ENCODE data around the gene TRIM15.

The TRIM15 gene

DNA sequence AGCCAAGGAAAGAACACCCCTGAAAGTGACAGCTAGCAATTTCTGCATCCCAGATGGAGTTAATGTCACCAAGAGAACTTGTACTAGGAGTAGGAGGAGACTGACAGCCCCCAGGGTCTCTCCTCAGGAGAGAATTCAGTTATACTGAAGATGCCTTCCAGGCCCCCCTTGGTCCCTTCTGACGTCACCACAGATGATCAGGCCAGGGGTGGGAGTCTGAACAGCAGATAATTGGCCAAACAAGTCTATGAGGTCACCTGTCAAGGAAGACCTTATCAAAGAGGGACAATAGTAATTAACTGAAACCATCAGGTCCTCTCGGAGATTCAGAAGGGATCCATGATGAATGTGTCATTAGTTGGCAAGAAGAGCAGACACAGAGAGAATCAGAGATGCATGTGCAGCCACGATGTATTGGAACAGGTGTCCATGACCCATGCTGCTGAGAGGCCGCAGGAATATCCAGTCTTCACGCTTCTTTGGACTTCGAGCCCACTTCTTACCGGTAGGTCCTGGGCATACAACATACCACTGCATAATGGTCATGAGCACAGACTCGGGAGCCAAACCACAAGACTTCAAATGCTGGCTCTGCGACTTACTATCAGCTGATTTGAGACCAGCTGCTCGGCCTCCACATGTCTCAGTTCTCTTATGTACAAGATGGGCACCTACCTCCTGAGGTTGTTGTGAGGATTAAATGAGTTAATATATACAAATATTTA is 12.5 kb upstream of the TRIM15 start:
- no peaks in the 10 kb centered on the region for H3K27me3 ChIP-seq (ENCODE audit: control insufficient read depth, insufficient read depth, low read length)
- H3K4me1 ChIP-seq (ENCODE audit: control insufficient read depth, insufficient read depth, low read length), result no peaks in the 10 kb centered on the region
- no peak overlapping the region for H3K9ac ChIP-seq (ENCODE audit: low read length)
- no peak overlapping the region for H3K4me3 ChIP-seq (ENCODE audit: low read length)
- no peaks in the 10 kb centered on the region for H3K36me3 ChIP-seq (ENCODE audit: control insufficient read depth, insufficient read depth, low read length)
- no peak overlapping the region for H3K27ac ChIP-seq (ENCODE audit: low read depth, low read length)

DNA sequence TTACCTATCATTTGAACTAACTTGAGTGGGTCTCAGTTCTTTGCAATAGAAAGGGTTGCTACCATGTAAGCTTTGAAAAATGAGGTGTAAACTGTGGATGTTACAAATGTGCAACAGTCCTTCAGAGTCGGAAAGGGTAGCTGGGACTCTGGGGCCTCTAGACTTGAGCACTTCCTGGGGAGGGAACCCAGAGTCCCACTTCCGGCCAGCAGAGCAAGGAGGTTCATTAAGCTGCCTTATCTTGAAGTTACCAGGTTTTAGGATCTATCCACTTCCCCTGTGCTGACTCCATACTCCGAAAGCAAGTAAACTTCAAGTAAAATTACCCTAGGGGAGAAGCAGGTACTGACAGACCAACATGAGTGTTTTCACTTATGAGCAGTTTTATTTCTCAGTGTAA is 11.8 kb upstream of the TRIM15 start:
- Histone ChIP-seq H3K4me1 (ENCODE audit: control insufficient read depth, insufficient read depth, low read length) (no peaks in the 10 kb centered on the region), H3K4me3 (ENCODE audit: low read length) (no peak overlapping the region), H3K9ac (ENCODE audit: low read length) (no peak overlapping the region), H3K36me3 (ENCODE audit: control insufficient read depth, insufficient read depth, low read length) (no peaks in the 10 kb centered on the region), H3K27ac (ENCODE audit: low read depth, low read length) (no peak overlapping the region), H3K27me3 (ENCODE audit: control insufficient read depth, insufficient read depth, low read length) (no peaks in the 10 kb centered on the region)

DNA sequence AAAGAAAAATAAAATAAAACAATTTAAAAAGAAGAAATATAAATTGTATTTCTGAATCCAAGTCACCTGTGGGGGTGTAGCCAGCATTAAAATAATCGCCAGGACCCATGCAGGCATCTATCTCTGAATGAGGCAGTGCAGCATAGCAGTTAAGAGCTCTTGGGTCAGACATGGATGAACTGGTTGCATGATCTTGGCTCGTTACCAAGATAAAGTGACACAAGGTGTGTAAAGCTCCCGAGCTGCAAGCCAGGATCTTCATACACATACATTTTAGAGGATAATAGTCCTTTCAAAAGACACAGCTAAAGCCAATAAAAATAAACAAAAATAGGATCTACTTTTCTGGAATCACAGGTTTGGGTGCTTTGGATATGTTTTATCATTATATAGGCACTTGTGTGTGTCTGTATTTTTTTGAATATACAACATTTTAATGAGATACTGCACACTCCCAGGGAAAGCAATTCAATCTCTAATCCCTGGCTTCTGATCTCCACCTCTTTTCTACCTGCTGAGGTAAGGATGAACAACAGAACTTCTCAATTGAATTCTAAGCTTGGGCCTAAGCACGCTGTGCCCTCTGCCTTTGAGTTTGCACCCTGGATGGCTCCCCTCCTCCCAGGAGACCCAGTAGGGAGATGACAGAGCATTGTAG is 11.2 kb upstream of the TRIM15 start:
- no peak overlapping the region for H3K27ac ChIP-seq (ENCODE audit: low read depth, low read length)
- no peaks in the 10 kb centered on the region for H3K36me3 ChIP-seq (ENCODE audit: control insufficient read depth, insufficient read depth, low read length)
- H3K4me1 ChIP-seq (ENCODE audit: control insufficient read depth, insufficient read depth, low read length), result no peaks in the 10 kb centered on the region
- H3K9ac ChIP-seq (ENCODE audit: low read length), result no peak overlapping the region
- no peak overlapping the region for H3K4me3 ChIP-seq (ENCODE audit: low read length)
- H3K27me3 ChIP-seq (ENCODE audit: control insufficient read depth, insufficient read depth, low read length), result no peaks in the 10 kb centered on the region

DNA sequence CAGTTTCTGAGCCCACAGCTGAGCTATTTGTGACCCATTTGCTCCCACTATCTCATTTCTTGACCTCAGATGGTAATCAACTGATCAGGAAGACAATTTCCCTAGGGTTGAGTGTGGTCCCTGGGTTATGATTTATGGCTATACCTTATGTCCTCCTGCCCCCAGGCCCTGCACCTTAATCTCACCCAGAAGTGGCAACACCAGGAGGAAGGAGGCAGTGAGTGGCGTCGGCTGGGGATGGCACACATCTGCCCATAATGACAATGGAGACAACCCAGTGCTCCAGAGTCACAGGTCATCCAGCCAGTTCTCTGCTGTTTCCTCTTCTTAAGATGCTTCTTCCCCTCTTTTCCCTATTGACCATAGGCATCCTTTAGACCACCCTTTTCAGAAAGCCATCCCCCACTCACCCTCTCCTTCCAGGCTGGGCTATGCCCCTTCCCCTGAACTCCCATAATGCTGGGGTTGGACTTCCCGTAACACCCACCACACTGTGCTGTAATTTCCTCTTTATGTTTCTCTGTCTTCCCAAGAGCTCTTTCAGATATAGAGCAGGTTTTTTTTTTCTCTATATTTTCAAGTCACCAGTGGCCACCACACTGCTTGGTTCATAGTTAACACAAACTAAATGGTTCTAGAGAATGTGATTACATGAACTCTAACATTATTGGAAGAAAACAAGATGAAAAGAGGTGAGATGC is 10.3 kb upstream of the TRIM15 start:
- H3K9ac ChIP-seq (ENCODE audit: low read length), result no peak overlapping the region
- no peak overlapping the region for H3K4me3 ChIP-seq (ENCODE audit: low read length)
- H3K36me3 ChIP-seq (ENCODE audit: control insufficient read depth, insufficient read depth, low read length), result no peaks in the 10 kb centered on the region
- H3K4me1 ChIP-seq (ENCODE audit: control insufficient read depth, insufficient read depth, low read length), result no peaks in the 10 kb centered on the region
- no peak overlapping the region for H3K27ac ChIP-seq (ENCODE audit: low read depth, low read length)
- H3K27me3 ChIP-seq (ENCODE audit: control insufficient read depth, insufficient read depth, low read length), result no peaks in the 10 kb centered on the region

DNA sequence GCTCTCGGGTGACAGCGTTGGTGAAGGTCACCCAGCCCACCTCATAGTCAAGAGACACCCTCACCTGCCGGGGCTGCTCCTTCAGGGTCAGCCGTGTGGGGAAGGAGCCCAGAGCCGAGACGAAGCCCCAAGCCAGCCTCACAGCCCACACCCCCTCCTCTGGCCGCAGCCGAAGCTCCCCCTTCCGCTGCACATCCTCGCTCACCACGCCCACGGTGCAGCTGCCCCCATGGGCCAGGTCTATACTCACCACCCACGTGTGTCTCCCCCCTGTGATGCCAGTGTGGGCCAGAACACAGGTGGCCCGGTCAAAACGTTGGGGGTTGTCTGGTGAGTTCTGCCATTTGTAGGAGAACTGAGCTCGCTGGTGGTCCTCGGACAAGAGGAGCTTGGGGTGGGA is 9.3 kb upstream of the TRIM15 start:
- no peak overlapping the region for H3K4me3 ChIP-seq (ENCODE audit: low read length)
- no peak overlapping the region for H3K9ac ChIP-seq (ENCODE audit: low read length)
- H3K27me3 ChIP-seq (ENCODE audit: control insufficient read depth, insufficient read depth, low read length), result no peaks in the 10 kb centered on the region
- no peaks in the 10 kb centered on the region for H3K36me3 ChIP-seq (ENCODE audit: control insufficient read depth, insufficient read depth, low read length)
- H3K27ac ChIP-seq (ENCODE audit: low read depth, low read length), result no peak overlapping the region
- no peaks in the 10 kb centered on the region for H3K4me1 ChIP-seq (ENCODE audit: control insufficient read depth, insufficient read depth, low read length)

DNA sequence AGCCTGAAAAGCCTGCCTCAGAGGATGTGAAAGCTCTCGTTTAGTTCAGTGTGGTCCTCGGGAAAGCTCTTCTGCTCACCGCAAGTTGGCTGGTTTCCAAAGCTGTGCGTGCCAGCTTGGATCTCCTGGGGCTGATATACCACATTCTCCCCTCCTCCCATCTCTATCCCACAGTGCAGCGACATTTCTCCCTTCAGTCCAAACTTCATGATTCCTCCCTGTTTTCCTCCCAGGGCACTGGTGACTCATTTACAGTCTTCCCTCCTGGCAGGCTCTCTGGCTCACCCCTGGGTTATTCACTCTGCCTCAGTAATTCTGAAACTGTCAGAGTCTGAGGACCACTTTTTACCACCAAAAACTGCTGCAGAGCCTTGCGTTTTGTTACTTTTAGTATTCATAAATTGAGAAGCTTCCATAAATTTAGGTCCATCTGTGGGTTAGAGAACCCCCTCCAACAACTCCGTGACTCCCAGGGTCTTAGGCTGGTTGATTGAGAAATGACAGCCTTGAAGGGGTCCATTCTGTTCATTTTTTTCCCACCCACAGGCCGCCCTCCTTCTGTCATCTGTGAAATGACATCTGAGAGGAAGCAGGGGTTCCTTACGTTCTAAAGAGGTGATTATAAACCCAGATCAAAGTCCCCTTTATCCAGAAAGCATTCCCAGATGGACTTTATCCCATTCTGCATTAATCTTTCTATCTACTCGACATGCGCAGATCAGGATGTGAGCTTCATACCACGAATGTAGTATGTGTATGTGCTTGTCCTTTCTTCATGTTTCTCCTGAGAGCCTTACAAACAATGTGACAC is 8.4 kb upstream of the TRIM15 start:
- Histone ChIP-seq H3K9ac (ENCODE audit: low read length) (no peak overlapping the region), H3K27me3 (ENCODE audit: control insufficient read depth, insufficient read depth, low read length) (no peaks in the 10 kb centered on the region), H3K27ac (ENCODE audit: low read depth, low read length) (no peak overlapping the region), H3K36me3 (ENCODE audit: control insufficient read depth, insufficient read depth, low read length) (no peaks in the 10 kb centered on the region), H3K4me1 (ENCODE audit: control insufficient read depth, insufficient read depth, low read length) (no peaks in the 10 kb centered on the region), H3K4me3 (ENCODE audit: low read length) (no peak overlapping the region)

DNA sequence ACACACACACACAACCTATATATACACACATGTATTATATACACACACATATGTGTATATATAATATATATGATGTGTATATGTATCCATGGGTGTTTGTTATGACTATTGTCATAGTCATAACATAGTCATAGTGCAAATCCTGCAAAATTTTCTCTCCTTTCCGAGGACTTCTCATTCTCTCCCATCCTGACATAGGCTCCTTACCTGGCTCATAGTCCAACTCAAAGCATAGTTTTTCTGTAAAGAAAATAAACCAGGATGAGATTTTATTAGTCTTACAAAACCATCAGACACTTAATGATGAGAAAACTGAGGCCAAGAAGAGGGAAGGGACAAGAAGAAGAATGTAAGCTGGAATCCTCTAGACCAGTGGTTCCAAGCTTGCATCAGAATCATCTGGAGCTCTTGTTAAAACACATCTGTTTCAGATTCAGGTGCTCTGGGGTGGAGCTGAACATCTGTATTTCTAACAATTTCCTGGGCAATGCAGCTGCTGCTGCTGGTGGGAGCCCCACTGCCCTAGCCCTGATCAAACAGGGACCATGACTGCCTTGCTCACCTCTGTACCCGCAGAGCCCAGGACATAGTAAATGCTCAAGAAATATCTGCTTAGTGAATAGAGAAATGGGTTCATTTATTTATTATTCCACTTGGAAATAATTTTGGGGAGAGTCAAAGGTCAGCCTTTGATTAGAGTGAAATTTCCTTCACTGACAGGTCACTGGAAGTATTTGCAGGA is 7.7 kb upstream of the TRIM15 start:
- no peaks in the 10 kb centered on the region for H3K27me3 ChIP-seq (ENCODE audit: control insufficient read depth, insufficient read depth, low read length)
- H3K27ac ChIP-seq (ENCODE audit: low read depth, low read length), result no peak overlapping the region
- H3K36me3 ChIP-seq (ENCODE audit: control insufficient read depth, insufficient read depth, low read length), result no peaks in the 10 kb centered on the region
- no peaks in the 10 kb centered on the region for H3K4me1 ChIP-seq (ENCODE audit: control insufficient read depth, insufficient read depth, low read length)
- no peak overlapping the region for H3K4me3 ChIP-seq (ENCODE audit: low read length)
- no peak overlapping the region for H3K9ac ChIP-seq (ENCODE audit: low read length)

DNA sequence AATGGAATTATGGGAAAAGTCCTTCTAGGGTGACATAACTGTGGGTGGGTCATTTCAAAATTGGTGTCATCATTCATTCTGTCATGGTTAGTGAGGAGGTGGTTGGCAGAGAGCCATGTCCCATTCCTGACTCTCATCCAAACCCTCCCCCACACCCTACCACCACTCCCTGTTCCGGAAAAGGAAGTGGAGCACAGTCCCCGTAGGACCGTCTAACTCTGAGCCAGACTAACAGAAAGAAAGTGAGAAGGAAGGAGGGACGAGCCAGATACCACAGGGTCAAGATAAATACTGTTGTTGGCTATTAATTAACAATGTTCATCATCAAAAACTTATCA is 7.1 kb upstream of the TRIM15 start:
- Histone ChIP-seq H3K27me3 (ENCODE audit: control insufficient read depth, insufficient read depth, low read length) (no peaks in the 10 kb centered on the region), H3K9ac (ENCODE audit: low read length) (no peak overlapping the region), H3K27ac (ENCODE audit: low read depth, low read length) (no peak overlapping the region), H3K4me3 (ENCODE audit: low read length) (no peak overlapping the region), H3K4me1 (ENCODE audit: control insufficient read depth, insufficient read depth, low read length) (no peaks in the 10 kb centered on the region), H3K36me3 (ENCODE audit: control insufficient read depth, insufficient read depth, low read length) (no peaks in the 10 kb centered on the region)

DNA sequence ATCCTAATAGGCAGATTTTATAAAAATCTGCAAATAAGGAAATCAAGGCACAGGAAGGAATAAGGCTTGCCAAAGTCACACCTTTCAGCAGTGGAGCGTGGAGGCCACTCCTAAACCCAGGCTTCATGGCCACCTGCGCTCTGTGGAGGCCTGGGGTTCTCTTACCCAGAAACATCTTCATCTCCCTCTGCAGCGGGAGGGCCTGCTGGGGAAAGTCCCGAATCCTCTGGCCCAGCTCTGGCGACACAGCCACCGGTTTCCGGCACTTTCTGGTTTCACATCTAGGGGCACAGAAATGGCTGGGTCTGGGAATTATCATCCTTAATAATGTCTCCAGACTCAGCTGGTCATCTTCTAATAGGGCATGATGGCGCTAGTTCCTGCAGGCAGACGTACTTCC is 6.6 kb upstream of the TRIM15 start:
- Histone ChIP-seq H3K4me1 (ENCODE audit: control insufficient read depth, insufficient read depth, low read length) (no peaks in the 10 kb centered on the region), H3K27me3 (ENCODE audit: control insufficient read depth, insufficient read depth, low read length) (no peaks in the 10 kb centered on the region), H3K27ac (ENCODE audit: low read depth, low read length) (no peak overlapping the region), H3K4me3 (ENCODE audit: low read length) (no peak overlapping the region), H3K36me3 (ENCODE audit: control insufficient read depth, insufficient read depth, low read length) (no peaks in the 10 kb centered on the region), H3K9ac (ENCODE audit: low read length) (no peak overlapping the region)

DNA sequence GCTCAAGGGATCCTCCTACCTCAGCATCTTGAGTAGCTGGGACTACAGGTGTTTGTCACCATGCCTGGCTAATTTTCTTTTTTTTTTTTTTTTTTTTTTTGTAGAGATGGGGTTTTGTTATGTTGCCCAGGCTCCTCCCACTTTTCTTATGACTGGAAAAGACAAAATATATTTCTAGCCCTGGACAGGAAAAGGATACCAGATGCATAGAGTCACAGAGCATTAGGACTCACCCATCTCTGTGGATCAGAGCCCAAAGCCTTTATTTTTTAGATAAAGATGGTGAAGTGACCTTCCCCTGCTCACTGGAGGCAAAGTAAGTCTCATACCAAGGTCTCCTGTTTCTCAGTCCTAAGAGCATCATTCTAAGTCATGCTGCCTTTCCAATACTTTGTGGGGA is 5.8 kb upstream of the TRIM15 start:
- Histone ChIP-seq H3K27me3 (ENCODE audit: control insufficient read depth, insufficient read depth, low read length) (no peaks in the 10 kb centered on the region), H3K4me1 (ENCODE audit: control insufficient read depth, insufficient read depth, low read length) (no peaks in the 10 kb centered on the region), H3K36me3 (ENCODE audit: control insufficient read depth, insufficient read depth, low read length) (no peaks in the 10 kb centered on the region), H3K4me3 (ENCODE audit: low read length) (no peak overlapping the region), H3K27ac (ENCODE audit: low read depth, low read length) (no peak overlapping the region), H3K9ac (ENCODE audit: low read length) (no peak overlapping the region)

DNA sequence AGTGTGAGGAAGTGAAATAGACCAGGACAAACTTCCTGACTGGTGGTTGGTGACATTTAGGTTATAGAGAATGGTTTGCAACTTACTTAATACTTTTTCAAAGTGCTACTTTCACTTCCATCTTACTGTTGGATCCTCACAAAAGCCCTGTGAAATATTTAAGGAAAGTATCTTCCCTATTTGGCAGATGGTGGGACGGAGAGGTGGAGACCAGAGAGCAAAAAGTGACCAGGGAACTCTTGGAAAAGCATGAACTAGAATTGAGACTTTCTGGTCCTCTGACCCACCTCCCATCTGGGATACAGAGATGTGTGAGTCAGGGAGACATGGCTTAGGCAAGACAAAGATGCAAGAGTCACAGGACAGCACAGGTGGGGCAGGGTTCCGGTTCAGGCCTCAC is 5.3 kb upstream of the TRIM15 start:
- Histone ChIP-seq H3K4me1 (ENCODE audit: control insufficient read depth, insufficient read depth, low read length) (no peaks in the 10 kb centered on the region), H3K36me3 (ENCODE audit: control insufficient read depth, insufficient read depth, low read length) (no peaks in the 10 kb centered on the region), H3K4me3 (ENCODE audit: low read length) (no peak overlapping the region), H3K27ac (ENCODE audit: low read depth, low read length) (no peak overlapping the region), H3K27me3 (ENCODE audit: control insufficient read depth, insufficient read depth, low read length) (no peaks in the 10 kb centered on the region), H3K9ac (ENCODE audit: low read length) (no peak overlapping the region)

Measured in rectal smooth muscle tissue (tissue), 1 donor.